Measurements from ENCODE around the gene LRRC10B.

Gene LRRC10B

DNA sequence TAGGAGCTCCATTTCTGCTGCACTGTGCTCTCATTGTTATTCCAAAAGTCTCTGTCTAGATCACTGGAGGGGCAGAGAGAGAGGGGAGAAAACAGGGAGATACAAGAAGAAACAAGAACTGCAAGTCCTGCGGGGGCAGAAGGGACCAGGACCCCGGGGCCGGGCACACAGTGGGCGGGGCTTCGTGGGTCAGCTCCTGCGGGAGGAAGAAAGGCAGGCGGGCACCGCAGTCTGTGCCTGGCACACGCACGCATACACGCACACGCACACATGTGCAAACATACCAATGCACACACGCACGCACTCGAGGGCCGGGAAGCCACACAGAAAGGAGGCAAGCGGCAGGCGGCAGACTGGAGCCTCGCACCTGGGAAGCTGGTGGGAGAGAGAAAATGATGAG lies 38.7 kb downstream of the LRRC10B start:
- DNase-seq (ENCODE audit: insufficient read length, low spot score) (no peak), FAIRE-seq (no peak)
- TF ChIP-seq, protein P1, sequence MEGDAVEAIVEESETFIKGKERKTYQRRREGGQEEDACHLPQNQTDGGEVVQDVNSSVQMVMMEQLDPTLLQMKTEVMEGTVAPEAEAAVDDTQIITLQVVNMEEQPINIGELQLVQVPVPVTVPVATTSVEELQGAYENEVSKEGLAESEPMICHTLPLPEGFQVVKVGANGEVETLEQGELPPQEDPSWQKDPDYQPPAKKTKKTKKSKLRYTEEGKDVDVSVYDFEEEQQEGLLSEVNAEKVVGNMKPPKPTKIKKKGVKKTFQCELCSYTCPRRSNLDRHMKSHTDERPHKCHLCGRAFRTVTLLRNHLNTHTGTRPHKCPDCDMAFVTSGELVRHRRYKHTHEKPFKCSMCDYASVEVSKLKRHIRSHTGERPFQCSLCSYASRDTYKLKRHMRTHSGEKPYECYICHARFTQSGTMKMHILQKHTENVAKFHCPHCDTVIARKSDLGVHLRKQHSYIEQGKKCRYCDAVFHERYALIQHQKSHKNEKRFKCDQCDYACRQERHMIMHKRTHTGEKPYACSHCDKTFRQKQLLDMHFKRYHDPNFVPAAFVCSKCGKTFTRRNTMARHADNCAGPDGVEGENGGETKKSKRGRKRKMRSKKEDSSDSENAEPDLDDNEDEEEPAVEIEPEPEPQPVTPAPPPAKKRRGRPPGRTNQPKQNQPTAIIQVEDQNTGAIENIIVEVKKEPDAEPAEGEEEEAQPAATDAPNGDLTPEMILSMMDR (IDR thresholded peaks at IDR 0.05; ENCODE audit: insufficient read depth, missing control alignments), result no peak

DNA sequence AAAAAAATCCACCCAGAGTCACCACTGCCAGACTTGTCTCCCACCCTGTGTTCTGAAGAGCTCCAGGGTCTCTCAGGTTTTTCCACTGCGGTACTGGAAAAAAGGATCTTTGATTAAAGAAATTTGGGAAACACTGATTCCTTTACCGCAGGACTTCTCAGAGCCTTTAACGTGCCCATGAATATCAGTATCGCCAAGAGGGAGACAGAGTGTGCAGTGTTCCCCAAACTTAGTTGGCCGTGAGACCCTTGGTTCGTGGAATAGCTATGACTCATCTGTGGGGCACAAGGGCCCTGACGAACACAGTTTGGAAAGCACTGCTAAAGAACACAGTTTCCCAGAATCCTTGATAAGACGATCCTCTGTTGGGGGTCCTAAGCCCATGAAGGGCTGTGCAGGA lies 40.6 kb downstream of the LRRC10B start:
- DNase-seq (ENCODE audit: insufficient read length, low spot score) (no peak), FAIRE-seq (no peak)
- TF ChIP-seq, protein P1 (IDR thresholded peaks at IDR 0.05; ENCODE audit: insufficient read depth, missing control alignments), result no peak

DNA sequence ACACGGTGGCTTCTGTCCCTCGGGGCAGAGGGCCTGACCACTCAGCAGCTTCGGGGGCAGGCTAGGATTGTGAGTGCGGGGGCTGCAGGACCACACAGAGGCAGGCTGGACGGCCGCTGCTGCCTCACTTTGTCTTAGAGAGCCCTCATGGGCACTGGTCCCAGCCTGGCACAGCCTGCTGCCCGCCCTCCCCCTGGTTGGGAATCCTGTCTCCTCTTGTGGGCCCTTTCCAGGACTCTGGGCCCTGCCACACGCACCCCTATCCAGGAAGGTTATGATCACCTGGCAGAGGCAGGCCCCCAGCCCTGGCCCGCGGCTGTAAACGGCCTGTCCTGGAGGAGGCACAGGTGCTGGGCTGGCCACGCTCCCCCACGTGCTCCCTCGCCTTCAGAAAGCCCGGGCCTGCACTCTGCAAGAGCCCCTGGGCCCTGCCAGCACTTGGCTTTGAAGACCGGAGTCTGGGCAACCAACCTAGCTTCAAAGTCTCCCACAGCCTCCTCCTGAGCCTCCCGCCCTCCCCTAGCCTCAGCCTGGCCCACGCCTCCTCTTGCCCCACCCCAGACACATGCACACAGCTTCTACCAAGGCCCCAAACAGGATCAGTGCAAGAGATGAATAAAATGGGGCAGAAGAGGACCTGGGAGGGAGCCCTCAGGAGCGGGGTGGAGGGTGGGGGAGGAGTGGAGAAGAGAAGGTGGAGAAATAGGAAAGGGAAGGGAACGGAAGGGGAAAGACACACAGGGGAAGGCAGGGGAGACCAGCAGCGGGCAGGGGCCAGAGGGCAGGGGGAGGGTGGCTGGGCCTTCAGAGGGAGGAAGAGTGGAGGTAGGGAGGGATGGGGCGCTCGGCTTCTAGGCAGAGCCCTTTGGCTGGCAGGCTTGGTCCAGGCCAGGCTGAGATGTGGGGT lies 41.4 kb downstream of the LRRC10B start:
- no peak for FAIRE-seq
- TF ChIP-seq, protein P1 (IDR thresholded peaks at IDR 0.05; ENCODE audit: insufficient read depth, missing control alignments), result no peak
- no peak for DNase-seq (ENCODE audit: insufficient read length, low spot score)

DNA sequence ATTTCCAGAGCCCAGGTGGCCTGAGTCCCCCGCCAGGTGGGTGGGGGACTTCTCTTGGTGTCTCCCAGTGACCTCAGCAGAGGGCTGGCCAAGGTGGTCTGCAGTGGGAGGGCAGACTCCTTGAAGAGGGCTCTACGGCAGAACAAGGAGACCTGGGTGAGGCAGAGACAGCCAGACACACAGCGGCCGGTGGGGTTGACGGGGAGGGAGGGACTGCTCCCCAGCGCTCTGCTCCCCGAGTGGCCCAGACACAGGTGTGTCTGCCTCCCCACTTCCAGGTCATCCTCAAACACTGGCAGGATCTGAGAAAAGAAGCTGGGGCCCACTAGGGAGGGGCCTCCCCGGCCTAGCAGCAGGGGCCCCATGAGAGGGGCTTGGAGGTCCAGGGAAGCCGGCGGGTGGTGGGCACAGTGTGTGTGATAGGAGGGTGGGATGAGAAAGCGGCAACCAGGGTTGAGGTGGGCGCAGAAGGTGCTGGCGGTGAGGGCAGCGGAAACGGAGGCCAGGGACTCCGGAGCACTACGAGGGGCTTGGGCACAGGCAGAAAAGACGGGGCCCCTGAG lies 42.2 kb downstream of the LRRC10B start:
- TF ChIP-seq, protein P1 (IDR thresholded peaks at IDR 0.05; ENCODE audit: insufficient read depth, missing control alignments), result no peak
- no peak for FAIRE-seq
- DNase-seq (ENCODE audit: insufficient read length, low spot score), result no peak

DNA sequence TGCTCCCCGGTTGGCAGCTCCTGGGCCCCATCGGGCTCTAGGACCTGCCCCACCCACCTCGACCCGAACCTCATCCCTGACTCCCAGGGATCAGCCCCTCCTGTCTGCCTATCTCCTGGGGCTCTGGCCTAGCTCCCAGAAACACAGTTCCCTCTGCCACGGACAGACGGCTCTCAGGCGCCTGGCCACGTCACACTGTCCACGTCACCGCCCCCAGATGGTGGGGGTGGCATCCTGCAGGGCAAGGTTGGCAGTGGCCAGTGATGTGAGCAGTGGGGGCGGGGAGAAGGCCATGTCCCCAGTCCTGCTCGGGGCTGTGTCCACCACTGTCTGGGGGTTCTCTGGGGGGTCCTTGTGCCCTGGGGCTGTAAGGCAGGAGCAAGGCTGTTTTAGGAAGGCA lies 43.1 kb downstream of the LRRC10B start:
- FAIRE-seq (no peak), DNase-seq (ENCODE audit: insufficient read length, low spot score) (no peak)
- TF ChIP-seq, protein P1 (IDR thresholded peaks at IDR 0.05; ENCODE audit: insufficient read depth, missing control alignments), result no peak

DNA sequence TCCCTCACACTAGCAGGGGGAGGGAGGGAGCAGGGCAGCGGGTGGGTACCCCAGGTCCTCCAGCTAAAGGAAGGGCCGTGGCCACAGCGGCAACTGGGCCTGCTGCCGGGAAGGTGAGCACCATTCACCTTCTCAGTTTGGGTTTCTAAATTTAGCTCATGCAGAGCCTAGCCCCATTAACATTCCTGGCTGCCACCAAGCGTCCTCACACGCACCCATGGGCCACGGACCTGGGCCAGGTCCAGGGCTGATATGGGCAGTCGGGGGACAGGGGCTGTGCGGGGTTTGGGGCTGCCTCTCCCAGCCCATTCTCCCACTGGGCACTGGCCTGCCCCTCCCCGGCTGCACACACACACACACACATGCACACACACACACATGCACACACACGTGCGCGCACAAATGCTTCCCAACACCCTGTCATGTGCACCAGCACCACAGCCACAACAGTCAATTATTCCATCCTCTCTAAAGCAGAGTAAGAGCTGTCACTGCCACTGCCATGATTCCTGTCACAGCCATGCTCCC lies 43.6 kb downstream of the LRRC10B start:
- DNase-seq (ENCODE audit: insufficient read length, low spot score), result no peak
- TF ChIP-seq, protein P1 (IDR thresholded peaks at IDR 0.05; ENCODE audit: insufficient read depth, missing control alignments), result no peak
- no peak for FAIRE-seq
